GM12874 (cell line): ENCODE results near the gene HPRT1.

Experiments used
- CTCF ChIP-seq: IDR thresholded peaks from 2 replicates; pipeline ENCODE4 v1.5.1; 2011; ENCODE audit warnings: low read depth, mild to moderate bottlenecking, control low read depth, low read length, moderate library complexity; ENCODE audit not compliant: insufficient read depth

Gene HPRT1

GRCh38 chrX:134513091-134513490 is 53.1 kb downstream of the HPRT1 start:
- TF ChIP-seq CTCF: no peak

DNA sequence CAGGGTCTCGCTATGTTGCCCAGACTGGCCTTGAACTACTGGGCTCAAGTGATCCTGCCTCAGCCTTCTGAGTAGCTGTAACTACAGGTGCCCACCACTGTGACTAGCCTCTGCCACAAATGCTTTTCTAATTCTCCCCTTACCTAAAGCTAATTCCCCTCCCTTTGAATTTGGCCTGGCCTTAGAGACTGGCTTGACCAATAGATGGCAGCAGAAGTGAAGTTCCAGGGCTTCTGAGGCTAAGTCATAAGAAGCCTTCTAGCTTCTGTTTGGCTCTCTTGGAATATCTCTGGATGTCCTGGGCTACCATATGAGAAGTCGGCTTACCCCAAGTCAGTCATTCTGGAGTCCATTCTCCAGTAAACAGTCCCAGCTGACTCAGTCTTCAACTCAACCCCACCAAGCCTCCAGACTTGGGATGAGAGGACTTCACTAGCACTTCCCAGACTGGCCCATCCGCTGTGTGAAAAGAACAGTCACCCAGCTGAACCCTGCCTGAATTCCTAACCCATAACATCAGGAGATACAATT is 61.0 kb downstream of the HPRT1 start:
- peak; percentile 39; the same call in 1 of the 2 replicates for TF ChIP-seq CTCF

GRCh38 chrX:134524181-134524580 is 64.2 kb downstream of the HPRT1 start:
- no peak for TF ChIP-seq CTCF

- no peak for TF ChIP-seq CTCF
Measured at GRCh38 chrX:134525086-134525792, 65.3 kb downstream of the HPRT1 start.

DNA sequence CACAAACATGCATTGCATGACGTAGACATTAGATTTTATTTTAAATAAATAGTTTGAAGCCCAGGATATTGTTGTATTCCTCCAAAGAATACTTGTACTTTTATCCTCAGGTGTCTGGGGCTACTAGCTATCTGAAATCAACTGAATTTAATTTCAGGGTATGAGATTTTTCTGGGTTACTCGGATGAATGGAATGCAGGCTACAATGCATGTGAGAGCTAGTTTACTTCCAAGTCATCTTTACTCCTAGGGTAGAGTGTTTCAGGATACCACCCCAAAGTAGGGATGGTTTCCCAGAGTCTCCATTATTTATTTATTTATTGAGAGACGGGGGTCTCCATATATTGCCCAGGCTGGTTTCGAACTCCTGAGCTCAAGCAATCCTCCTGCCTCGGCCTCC is 66.4 kb downstream of the HPRT1 start:
- TF ChIP-seq CTCF: no peak

DNA sequence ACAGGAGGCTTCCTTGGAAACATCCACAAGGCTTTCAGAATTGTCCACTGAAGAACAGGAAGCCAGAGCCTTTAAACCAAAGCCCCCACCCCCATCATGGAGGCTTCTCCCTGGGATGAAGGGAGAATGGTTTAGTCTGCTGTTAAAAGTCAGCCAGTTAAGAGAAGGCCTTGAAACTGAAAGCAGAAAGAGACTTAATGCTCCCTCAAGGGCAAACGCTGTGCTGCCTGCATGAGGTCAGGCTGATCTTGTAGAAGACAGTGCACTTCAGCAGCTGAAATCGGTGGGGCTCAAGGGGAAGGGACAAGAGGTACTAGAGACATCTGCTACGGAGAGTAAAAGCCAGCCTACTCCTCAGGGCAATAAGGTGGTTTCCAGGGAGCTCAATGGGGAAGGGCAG is 69.0 kb downstream of the HPRT1 start:
- TF ChIP-seq CTCF: no peak

DNA sequence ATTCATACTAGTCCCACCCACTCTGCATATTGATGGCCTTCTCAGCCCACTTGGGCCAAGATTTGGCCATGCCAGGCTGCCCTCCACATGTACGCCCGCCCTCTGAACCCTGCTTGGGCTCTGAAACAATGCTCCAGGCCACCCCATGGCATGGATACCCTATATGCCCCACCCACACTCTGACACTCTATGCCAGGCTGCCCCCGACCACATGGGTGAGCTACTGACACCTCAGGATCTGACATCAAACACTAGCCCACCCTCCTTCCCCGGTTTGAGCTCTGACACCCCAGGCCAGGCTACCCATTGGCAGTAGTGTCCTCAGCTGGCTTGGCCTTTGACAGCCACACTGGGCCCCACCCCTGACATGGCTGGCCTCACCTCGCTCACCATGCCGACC is 69.5 kb downstream of the HPRT1 start:
- TF ChIP-seq CTCF: no peak
